A549 (cell line): Measurements from ENCODE around the gene IMPDH2. TPM values are rescaled to one million over a fixed set of nuclear protein-coding genes. Genes with fewer than 3 reads are reported as not detected.

ENCODE experiments used
- ATAC-seq, 2 experiments: fragments of 200-7000 bp in 1 of 2; fragments of >200 bp in 1 of 2; cut with Nextera tagmentation in 1 of 2; cut with Tn5 transposase in 1 of 2; 3 replicates each; pipeline versions ENCODE4 v1.8.0 to v1.9.1; 2018 to 2020; ENCODE audit warnings: mild to moderate bottlenecking in 1 of 2, moderate library complexity in 1 of 2
- CTCF ChIA-PET: fragments of 300-600 bp; sonication (Branson Sonifier 250); formaldehyde crosslinking; extraction: SDS; loops from one replicate; lab custom pipeline; 2021; ENCODE audit warnings: antibody characterized with exemption, inconsistent platforms; lab: Yijun Ruan, JAX
- POLR2A ChIA-PET: fragments of 350-600 bp; formaldehyde crosslinking; extraction: SDS; loops from one replicate; lab custom pipeline; 2021; ENCODE audit warnings: antibody characterized with exemption, inconsistent platforms; lab: Yijun Ruan, JAX
- DNase-seq, 2 experiments: peaks; one replicate each; pipeline versions ENCODE4 v3.0.0 to v3.0.0-alpha.2; 2011 to 2016; ENCODE audit warnings: low read depth in 1 of 2, low spot score in 1 of 2
- FAIRE-seq: peaks from 2 replicates; lab custom pipeline; 2011; peaks lifted over from hg19 to GRCh38; lab: Jason Lieb, UNC
- H3K27ac ChIP-seq, 2 experiments: fragments of >200 bp; sonication (Bioruptor Twin); formaldehyde crosslinking; 3 replicates each; pipeline ENCODE4 v1.5.1; 2016 to 2017
- H3K4me1 ChIP-seq: fragments of >200 bp; sonication (Bioruptor Twin); formaldehyde crosslinking; 3 replicates; pipeline ENCODE4 v1.6.1; 2016
- H3K4me2 ChIP-seq: fragments of >200 bp; sonication (Bioruptor Twin); formaldehyde crosslinking; 3 replicates; pipeline ENCODE4 v1.6.1; 2016
- H3K4me3 ChIP-seq: fragments of >200 bp; sonication (Bioruptor Twin); formaldehyde crosslinking; 3 replicates; pipeline ENCODE4 v1.5.1; 2016
- H3K9me3 ChIP-seq: fragments of >200 bp; sonication (Bioruptor Twin); formaldehyde crosslinking; 3 replicates; pipeline ENCODE4 v1.6.1; 2016
- CBX8 ChIP-seq: fragments of 200-600 bp; sonication (generic); IDR thresholded peaks from 2 replicates; pipeline ENCODE4 v1.6.1; 2016
- CEBPB ChIP-seq, 2 experiments: fragments of >200 bp in 1 of 2; sonication (Bioruptor Twin) in 1 of 2; formaldehyde crosslinking in 1 of 2; IDR thresholded peaks; 2 replicates each; pipeline ENCODE4 v1.6.1; 2012 to 2016
- CHD2 ChIP-seq: fragments of 150-350 bp; IDR thresholded peaks from 2 replicates; pipeline ENCODE4 v1.6.1; 2014; ENCODE audit warnings: low read length; ENCODE audit not compliant: partially characterized antibody
- EHMT2 ChIP-seq: fragments of 200-600 bp; sonication (generic); IDR thresholded peaks from 2 replicates; pipeline ENCODE4 v1.6.1; 2016; ENCODE audit warnings: antibody characterized with exemption, low read depth, mild to moderate bottlenecking, moderate library complexity
- FOSB ChIP-seq: fragments of 250-450 bp; sonication (Bioruptor Pico); IDR thresholded peaks from 2 replicates; pipeline ENCODE4 v1.5.0; 2020; ENCODE audit warnings: mild to moderate bottlenecking, moderate library complexity
- FOXS1 ChIP-seq: fragments of 250-450 bp; sonication (Bioruptor Pico); IDR thresholded peaks from 2 replicates; pipeline ENCODE4 v1.5.0; 2020; ENCODE audit warnings: mild to moderate bottlenecking, moderate library complexity
- HEYL ChIP-seq: fragments of 250-450 bp; sonication (Bioruptor Pico); IDR thresholded peaks from 2 replicates; pipeline ENCODE4 v1.8.0; 2021; ENCODE audit warnings: mild to moderate bottlenecking, moderate library complexity
- HOXA7 ChIP-seq: fragments of 250-450 bp; sonication (Bioruptor Pico); IDR thresholded peaks from 2 replicates; pipeline ENCODE4 v1.5.0; 2020; ENCODE audit warnings: mild to moderate bottlenecking, moderate library complexity
- HOXB13 ChIP-seq: fragments of 250-450 bp; sonication (Bioruptor Pico); IDR thresholded peaks from 2 replicates; pipeline ENCODE4 v1.5.0; 2020; ENCODE audit warnings: low read depth, mild to moderate bottlenecking, moderate library complexity
- HOXB5 ChIP-seq: fragments of 250-450 bp; sonication (Bioruptor Pico); IDR thresholded peaks from 2 replicates; pipeline ENCODE4 v1.5.0; 2020; ENCODE audit warnings: mild to moderate bottlenecking, moderate library complexity
- JUNB ChIP-seq: fragments of >200 bp; sonication (Bioruptor Twin); formaldehyde crosslinking; IDR thresholded peaks from 2 replicates; pipeline ENCODE4 v1.6.1; 2016
- MAFK ChIP-seq: fragments of 450-650 bp; IDR thresholded peaks from 2 replicates; pipeline ENCODE4 v1.6.1; 2014; ENCODE audit not compliant: partially characterized antibody
- MAZ ChIP-seq: fragments of 150-350 bp; IDR thresholded peaks from 2 replicates; pipeline ENCODE4 v1.6.1; 2014; ENCODE audit warnings: antibody characterized with exemption, low read depth, low read length, borderline replicate concordance
- NFE2L2 ChIP-seq: fragments of 150-350 bp; conservative IDR thresholded peaks from 2 replicates; pipeline ENCODE4 v1.6.1; 2014; ENCODE audit warnings: low read length
- NPAS2 ChIP-seq: fragments of 250-450 bp; sonication (Bioruptor Pico); IDR thresholded peaks from 2 replicates; pipeline ENCODE4 v1.8.0; 2022; ENCODE audit warnings: mild to moderate bottlenecking, moderate library complexity, borderline replicate concordance
- NR3C1 ChIP-seq: fragments of >200 bp; sonication (Bioruptor Twin); formaldehyde crosslinking; IDR thresholded peaks from 3 replicates; pipeline ENCODE4 v1.6.1; 2017
- POLR2A ChIP-seq: IDR thresholded peaks from 2 replicates; pipeline ENCODE4 v1.6.1; 2012; ENCODE audit warnings: mild to moderate bottlenecking, low read length
- POLR2AphosphoS2 ChIP-seq: conservative IDR thresholded peaks from 2 replicates; pipeline ENCODE4 v1.6.1; 2012; ENCODE audit warnings: low read length, improper control_type of control experiment, inconsistent platforms
- ZC3H11A ChIP-seq: fragments of 450-650 bp; IDR thresholded peaks from 2 replicates; pipeline ENCODE4 v1.6.1; 2014; ENCODE audit warnings: antibody characterized with exemption, mild to moderate bottlenecking
- ZFP36 ChIP-seq: fragments of 450-650 bp; IDR thresholded peaks from 2 replicates; pipeline ENCODE4 v1.6.1; 2014; ENCODE audit warnings: borderline replicate concordance; ENCODE audit not compliant: partially characterized antibody
- WGBS: methylation state at CpG from one replicate; pipeline ENCODE4 v1.1.6; 2017; ENCODE audit errors: missing lambda C conversion rate; 5-methylcytosine and 5-hydroxymethylcytosine counted together
- polyA plus RNA-seq, 4 experiments: library from polyadenylated mRNA; depleted of rRNA in 3 of 4; stranded (reverse); fragments of >200 nt; fragmentation: RNase III in 1 of 4; extraction: RNeasy Plus Mini Kit Qiagen cat#74134 plus additional on column Dnase treatment in 1 of 4; gene quantifications; 2 replicates in 3 of 4; 3 replicates in 1 of 4; pipeline ENCODE4 v1.2.3, GENCODE V29; 2011 to 2017
- TF ChIP-seq, protein P1 (sequence below): IDR thresholded peaks from 2 replicates; pipeline ENCODE4 v1.6.1; 2012
- TF ChIP-seq, protein P2 (sequence below): IDR thresholded peaks from 2 replicates; pipeline ENCODE4 v1.6.1; 2012; ENCODE audit warnings: low read depth, borderline replicate concordance
- TF ChIP-seq, protein P3 (sequence below): fragments of 250-450 bp; sonication (Bioruptor Pico); IDR thresholded peaks from 2 replicates; pipeline ENCODE4 v1.5.0; 2021; ENCODE audit warnings: mild to moderate bottlenecking, moderate library complexity, borderline replicate concordance
- TF ChIP-seq, protein P4 (sequence below): fragments of 450-650 bp; IDR thresholded peaks from 2 replicates; pipeline ENCODE4 v1.6.1; 2014; ENCODE audit warnings: antibody characterized with exemption
- TF ChIP-seq, protein P5 (sequence below): fragments of 200-600 bp; sonication (generic); IDR thresholded peaks from 2 replicates; pipeline ENCODE4 v1.6.1; 2016; ENCODE audit warnings: antibody characterized with exemption, mild to moderate bottlenecking, moderate library complexity

Gene IMPDH2
- polyA plus RNA-seq, 2 of the 4 experiments (the other 2 are of a cell fraction), result 175 to 212 TPM

DNA sequence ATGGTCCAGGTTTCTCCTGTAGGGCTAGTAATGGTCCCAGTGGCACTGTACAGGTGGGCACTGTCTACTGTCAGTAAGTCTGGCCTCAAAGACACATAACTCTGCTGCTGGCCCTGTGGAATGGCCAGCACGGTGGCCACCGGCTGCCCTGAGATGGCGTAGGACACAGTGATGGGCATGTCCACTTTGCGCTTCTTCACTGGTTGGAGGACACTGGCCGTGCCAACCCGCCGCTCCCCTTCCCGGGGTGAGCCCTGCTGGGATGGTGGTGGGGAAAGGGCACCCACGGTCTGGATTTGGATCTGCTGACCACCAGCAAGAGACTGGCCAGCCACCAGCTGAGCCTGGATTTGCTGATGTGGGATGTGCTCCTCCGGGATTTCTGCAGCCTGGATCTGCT is 28.1 kb upstream of the IMPDH2 start:
- DNase-seq (no peak), ATAC-seq (peak in 1 of 2 experiments; percentile 19; a peak in 1 of 6 replicates), FAIRE-seq (no peak)
- Histone ChIP-seq H3K4me2 (no peak overlapping the region), H3K27ac (no peak overlapping the region), H3K9me3 (no peaks in the 10 kb centered on the region), H3K4me3 (no peak overlapping the region), H3K4me1 (no peaks in the 10 kb centered on the region)
- 94% methylated on average over 3 of the region's 10 CpGs for WGBS
- no peak for TF ChIP-seq CBX8
- TF ChIP-seq NFE2L2, result no peak
- no peak for TF ChIP-seq NPAS2
- TF ChIP-seq JUNB, result no peak
- TF ChIP-seq FOSB (CRISPR knock-in tag), result no peak
- TF ChIP-seq, protein P1, sequence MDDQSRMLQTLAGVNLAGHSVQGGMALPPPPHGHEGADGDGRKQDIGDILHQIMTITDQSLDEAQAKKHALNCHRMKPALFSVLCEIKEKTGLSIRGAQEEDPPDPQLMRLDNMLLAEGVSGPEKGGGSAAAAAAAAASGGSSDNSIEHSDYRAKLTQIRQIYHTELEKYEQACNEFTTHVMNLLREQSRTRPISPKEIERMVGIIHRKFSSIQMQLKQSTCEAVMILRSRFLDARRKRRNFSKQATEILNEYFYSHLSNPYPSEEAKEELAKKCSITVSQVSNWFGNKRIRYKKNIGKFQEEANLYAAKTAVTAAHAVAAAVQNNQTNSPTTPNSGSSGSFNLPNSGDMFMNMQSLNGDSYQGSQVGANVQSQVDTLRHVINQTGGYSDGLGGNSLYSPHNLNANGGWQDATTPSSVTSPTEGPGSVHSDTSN, result no peak
- no peak for TF ChIP-seq NR3C1
- no peak for TF ChIP-seq HOXA7 (CRISPR knock-in tag)
- TF ChIP-seq, protein P2, sequence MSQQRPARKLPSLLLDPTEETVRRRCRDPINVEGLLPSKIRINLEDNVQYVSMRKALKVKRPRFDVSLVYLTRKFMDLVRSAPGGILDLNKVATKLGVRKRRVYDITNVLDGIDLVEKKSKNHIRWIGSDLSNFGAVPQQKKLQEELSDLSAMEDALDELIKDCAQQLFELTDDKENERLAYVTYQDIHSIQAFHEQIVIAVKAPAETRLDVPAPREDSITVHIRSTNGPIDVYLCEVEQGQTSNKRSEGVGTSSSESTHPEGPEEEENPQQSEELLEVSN, result no peak
- no peak for TF ChIP-seq HEYL
- no peak for TF ChIP-seq CHD2
- TF ChIP-seq MAZ, result no peak
- TF ChIP-seq ZC3H11A, result no peak
- TF ChIP-seq, protein P3, sequence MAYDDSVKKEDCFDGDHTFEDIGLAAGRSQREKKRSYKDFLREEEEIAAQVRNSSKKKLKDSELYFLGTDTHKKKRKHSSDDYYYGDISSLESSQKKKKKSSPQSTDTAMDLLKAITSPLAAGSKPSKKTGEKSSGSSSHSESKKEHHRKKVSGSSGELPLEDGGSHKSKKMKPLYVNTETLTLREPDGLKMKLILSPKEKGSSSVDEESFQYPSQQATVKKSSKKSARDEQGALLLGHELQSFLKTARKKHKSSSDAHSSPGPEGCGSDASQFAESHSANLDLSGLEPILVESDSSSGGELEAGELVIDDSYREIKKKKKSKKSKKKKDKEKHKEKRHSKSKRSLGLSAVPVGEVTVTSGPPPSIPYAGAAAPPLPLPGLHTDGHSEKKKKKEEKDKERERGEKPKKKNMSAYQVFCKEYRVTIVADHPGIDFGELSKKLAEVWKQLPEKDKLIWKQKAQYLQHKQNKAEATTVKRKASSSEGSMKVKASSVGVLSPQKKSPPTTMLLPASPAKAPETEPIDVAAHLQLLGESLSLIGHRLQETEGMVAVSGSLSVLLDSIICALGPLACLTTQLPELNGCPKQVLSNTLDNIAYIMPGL (CRISPR knock-in tag), result no peak
- ChIA-PET CTCF (no interaction called here), POLR2A (no interaction called here)

DNA sequence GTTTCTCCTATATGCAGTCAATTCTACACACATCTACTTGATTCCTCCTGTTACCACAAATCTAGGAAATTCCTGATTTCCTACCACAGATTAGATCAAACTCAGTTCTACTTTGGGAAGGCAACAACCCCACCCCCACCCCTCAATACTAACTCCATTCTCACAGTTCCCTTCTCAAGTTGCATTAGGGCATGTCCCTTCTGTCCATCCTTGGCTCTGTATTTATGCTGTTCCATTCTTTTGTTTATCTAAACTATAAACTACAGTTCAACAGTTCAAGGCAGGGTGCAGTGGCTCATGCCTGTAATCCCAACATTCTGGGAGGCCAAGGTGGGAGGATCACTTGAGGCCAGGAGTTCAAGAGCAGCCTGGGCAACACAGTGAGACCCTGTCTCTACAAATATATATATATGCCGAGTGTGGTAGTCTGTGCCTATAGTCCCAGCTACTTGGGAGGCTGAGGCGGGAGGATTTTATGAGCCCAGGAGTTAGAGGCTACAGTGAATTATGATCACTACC is 25.2 kb upstream of the IMPDH2 start:
- ATAC-seq (no peak), FAIRE-seq (no peak), DNase-seq (no peak)
- H3K4me2 ChIP-seq, result no peak overlapping the region
- H3K4me1 ChIP-seq, result no peaks in the 10 kb centered on the region
- ChIA-PET POLR2A (no interaction called here), CTCF (no interaction called here)
- 84% methylated on average over 2 of the region's 2 CpGs for WGBS
- TF ChIP-seq ZFP36 (no peak), FOXS1 (CRISPR knock-in tag) (no peak), HOXB5 (CRISPR knock-in tag) (no peak), POLR2AphosphoS2 (no peak), CBX8 (no peak), CEBPB (IDR thresholded peaks at IDR 0.05) (no peak), POLR2A (no peak), HOXB13 (CRISPR knock-in tag) (no peak)
- TF ChIP-seq, protein P4, sequence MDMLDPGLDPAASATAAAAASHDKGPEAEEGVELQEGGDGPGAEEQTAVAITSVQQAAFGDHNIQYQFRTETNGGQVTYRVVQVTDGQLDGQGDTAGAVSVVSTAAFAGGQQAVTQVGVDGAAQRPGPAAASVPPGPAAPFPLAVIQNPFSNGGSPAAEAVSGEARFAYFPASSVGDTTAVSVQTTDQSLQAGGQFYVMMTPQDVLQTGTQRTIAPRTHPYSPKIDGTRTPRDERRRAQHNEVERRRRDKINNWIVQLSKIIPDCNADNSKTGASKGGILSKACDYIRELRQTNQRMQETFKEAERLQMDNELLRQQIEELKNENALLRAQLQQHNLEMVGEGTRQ, result no peak
- no peaks in the 10 kb centered on the region for H3K9me3 ChIP-seq
- H3K27ac ChIP-seq, result no peak overlapping the region
- no peak overlapping the region for H3K4me3 ChIP-seq

DNA sequence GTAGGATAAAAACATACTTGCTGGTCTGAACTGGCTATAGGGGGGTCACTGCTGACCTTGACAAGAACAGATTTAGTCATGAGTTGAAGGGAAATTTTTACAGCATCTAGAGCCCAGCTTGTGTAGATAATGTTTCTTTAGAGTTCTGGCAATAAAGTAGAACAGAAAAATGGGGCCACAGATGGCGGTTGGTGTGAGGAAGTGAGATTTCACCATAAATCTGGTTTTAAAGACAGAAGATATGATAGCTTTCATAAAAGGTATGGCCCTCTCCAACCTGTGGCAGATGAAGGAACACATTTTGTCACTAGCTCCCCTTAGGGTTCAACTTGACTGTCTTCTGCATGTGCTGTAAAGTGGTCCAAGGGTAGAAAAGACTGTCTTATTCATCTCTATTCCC is 24.3 kb upstream of the IMPDH2 start:
- Histone ChIP-seq H3K4me3 (no peak overlapping the region), H3K9me3 (no peaks in the 10 kb centered on the region), H3K4me1 (no peaks in the 10 kb centered on the region), H3K27ac (no peak overlapping the region), H3K4me2 (no peak overlapping the region)
- DNase-seq (no peak), FAIRE-seq (no peak), ATAC-seq (no peak)
- WGBS, result 96% methylated on average over 1 of the region's 1 CpG
- ChIA-PET POLR2A (no interaction called here), CTCF (no interaction called here)
- TF ChIP-seq POLR2A (no peak), EHMT2 (no peak), NPAS2 (no peak), MAFK (no peak)
- TF ChIP-seq, protein P4, result no peak
- TF ChIP-seq, protein P5, sequence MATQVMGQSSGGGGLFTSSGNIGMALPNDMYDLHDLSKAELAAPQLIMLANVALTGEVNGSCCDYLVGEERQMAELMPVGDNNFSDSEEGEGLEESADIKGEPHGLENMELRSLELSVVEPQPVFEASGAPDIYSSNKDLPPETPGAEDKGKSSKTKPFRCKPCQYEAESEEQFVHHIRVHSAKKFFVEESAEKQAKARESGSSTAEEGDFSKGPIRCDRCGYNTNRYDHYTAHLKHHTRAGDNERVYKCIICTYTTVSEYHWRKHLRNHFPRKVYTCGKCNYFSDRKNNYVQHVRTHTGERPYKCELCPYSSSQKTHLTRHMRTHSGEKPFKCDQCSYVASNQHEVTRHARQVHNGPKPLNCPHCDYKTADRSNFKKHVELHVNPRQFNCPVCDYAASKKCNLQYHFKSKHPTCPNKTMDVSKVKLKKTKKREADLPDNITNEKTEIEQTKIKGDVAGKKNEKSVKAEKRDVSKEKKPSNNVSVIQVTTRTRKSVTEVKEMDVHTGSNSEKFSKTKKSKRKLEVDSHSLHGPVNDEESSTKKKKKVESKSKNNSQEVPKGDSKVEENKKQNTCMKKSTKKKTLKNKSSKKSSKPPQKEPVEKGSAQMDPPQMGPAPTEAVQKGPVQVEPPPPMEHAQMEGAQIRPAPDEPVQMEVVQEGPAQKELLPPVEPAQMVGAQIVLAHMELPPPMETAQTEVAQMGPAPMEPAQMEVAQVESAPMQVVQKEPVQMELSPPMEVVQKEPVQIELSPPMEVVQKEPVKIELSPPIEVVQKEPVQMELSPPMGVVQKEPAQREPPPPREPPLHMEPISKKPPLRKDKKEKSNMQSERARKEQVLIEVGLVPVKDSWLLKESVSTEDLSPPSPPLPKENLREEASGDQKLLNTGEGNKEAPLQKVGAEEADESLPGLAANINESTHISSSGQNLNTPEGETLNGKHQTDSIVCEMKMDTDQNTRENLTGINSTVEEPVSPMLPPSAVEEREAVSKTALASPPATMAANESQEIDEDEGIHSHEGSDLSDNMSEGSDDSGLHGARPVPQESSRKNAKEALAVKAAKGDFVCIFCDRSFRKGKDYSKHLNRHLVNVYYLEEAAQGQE, result no peak
- TF ChIP-seq, protein P3 (CRISPR knock-in tag), result no peak
